HCT116 (cell line): ENCODE data around the gene CDC42BPB. TPM values are rescaled to one million over a fixed set of nuclear protein-coding genes. Genes with fewer than 3 reads are reported as not detected.

Experiments
- ATAC-seq: fragments of 200-7000 bp; cut with Tn5 transposase; 2 replicates; pipeline ENCODE4 v1.9.1; 2020; ENCODE audit warnings: mild to moderate bottlenecking, moderate library complexity
- BruUV-seq: library from RNA; stranded (reverse); fragments of 400-500 nt; replicated peaks from 2 replicates; lab custom pipeline; 2021; lab: Mats Ljungman, UMichigan
- CTCF ChIA-PET: fragments of 300-600 bp; sonication (Branson Sonifier 250); formaldehyde crosslinking; loops from one replicate; lab custom pipeline; 2021; ENCODE audit warnings: antibody characterized with exemption; lab: Charles Lee
- POLR2A ChIA-PET: fragments of 300-600, 350-600 bp; sonication (Branson Sonifier 250); formaldehyde crosslinking; loops from one replicate; lab custom pipeline; 2021; ENCODE audit warnings: antibody characterized with exemption; lab: Charles Lee
- RAD21 ChIA-PET, 2 experiments: fragments of 300-600 bp; sonication (Branson Sonifier 250); formaldehyde crosslinking; loops; one replicate each; lab custom pipeline; 2023; ENCODE audit warnings: low total read pairs in 2 of 2; ENCODE audit not compliant: uncharacterized antibody in 2 of 2, unreplicated experiment in 2 of 2, low non-redundant PET in 1 of 2; lab: Charles Lee
- DNase-seq: peaks from one replicate; pipeline ENCODE4 v3.0.0-alpha.2; 2010; ENCODE audit warnings: low read depth, low spot score
- H2AFZ ChIP-seq: fragments of 200-600 bp; shearing (Covaris generic), sonication (generic); 2 replicates; pipeline ENCODE4 v1.6.1; 2017; ENCODE audit warnings: low read depth, mixed run types, mixed read lengths, antibody characterized with exemption, low read length; ENCODE audit not compliant: poor library complexity, severe bottlenecking
- H3K27ac ChIP-seq: 2 replicates; pipeline ENCODE4 v1.5.1; 2012; ENCODE audit warnings: low read depth, low read length
- H3K27me3 ChIP-seq: fragments of 200-600 bp; sonication (generic); 2 replicates; pipeline ENCODE4 v1.6.1; 2016; ENCODE audit warnings: mixed run types, low read length, mixed read lengths; ENCODE audit not compliant: insufficient read depth
- H3K36me3 ChIP-seq, 2 experiments: fragments of 200-500 bp in 1 of 2; fragments of 200-600 bp in 1 of 2; sonication (Bioruptor generic) in 1 of 2; sonication (generic) in 1 of 2; 2 replicates each; pipeline versions ENCODE4 v1.5.1 to v1.6.1; 2014 to 2016; ENCODE audit warnings: low read length in 2 of 2, inconsistent platforms in 1 of 2, mixed read lengths in 1 of 2, mixed run types in 1 of 2; ENCODE audit not compliant: insufficient read depth in 2 of 2, control insufficient read depth in 1 of 2
- H3K4me1 ChIP-seq, 2 experiments: fragments of 200-600 bp in 1 of 2; sonication (generic) in 1 of 2; 2 replicates each; pipeline versions ENCODE4 v1.5.1 to v1.6.1; 2012 to 2017; ENCODE audit warnings: low read length in 2 of 2, inconsistent platforms in 1 of 2, mild to moderate bottlenecking in 1 of 2, mixed read lengths in 1 of 2, mixed run types in 1 of 2, moderate library complexity in 1 of 2; ENCODE audit not compliant: insufficient read depth in 2 of 2, control insufficient read depth in 1 of 2
- H3K4me2 ChIP-seq: fragments of 200-600 bp; sonication (generic); 2 replicates; pipeline ENCODE4 v1.6.1; 2017; ENCODE audit warnings: mixed run types, low read length, mixed read lengths
- H3K4me3 ChIP-seq, 2 experiments: fragments of 200-600 bp in 1 of 2; sonication (generic) in 1 of 2; replicated peaks in 1 of 2; 2 replicates each; pipeline ENCODE4 v1.5.1; 2011 to 2016; ENCODE audit warnings: low read length in 2 of 2, control low read depth in 1 of 2, low read depth in 1 of 2, mild to moderate bottlenecking in 1 of 2, mixed read lengths in 1 of 2, mixed run types in 1 of 2
- H3K79me2 ChIP-seq: fragments of 200-600 bp; sonication (generic); 2 replicates; pipeline ENCODE4 v1.6.1; 2017; ENCODE audit warnings: mild to moderate bottlenecking, mixed run types, low read length, moderate library complexity, mixed read lengths; ENCODE audit not compliant: insufficient read depth
- H3K9ac ChIP-seq: fragments of 200-600 bp; sonication (generic); 2 replicates; pipeline ENCODE4 v1.6.1; 2016; ENCODE audit warnings: low read length, mixed read lengths
- H3K9me2 ChIP-seq: fragments of 200-600 bp; sonication (generic), shearing (Covaris generic); 2 replicates; pipeline ENCODE4 v1.6.1; 2017; ENCODE audit warnings: mixed run types, mild to moderate bottlenecking, moderate library complexity; ENCODE audit not compliant: insufficient read depth
- H3K9me3 ChIP-seq, 2 experiments: fragments of 200-500 bp in 1 of 2; fragments of 200-600 bp in 1 of 2; sonication (Bioruptor generic) in 1 of 2; sonication (generic) in 1 of 2; 2 replicates each; pipeline ENCODE4 v1.6.1; 2014 to 2017; ENCODE audit warnings: low read length in 2 of 2, mixed read lengths in 2 of 2, inconsistent platforms in 1 of 2, low read depth in 1 of 2, mild to moderate bottlenecking in 1 of 2, mixed run types in 1 of 2, moderate library complexity in 1 of 2; ENCODE audit not compliant: control insufficient read depth in 1 of 2, insufficient read depth in 1 of 2
- H4K20me1 ChIP-seq: fragments of 200-600 bp; sonication (generic), shearing (Covaris generic); 2 replicates; pipeline ENCODE4 v1.6.1; 2017; ENCODE audit warnings: mixed run types, mild to moderate bottlenecking, moderate library complexity; ENCODE audit not compliant: insufficient read depth
- CEBPB ChIP-seq: IDR thresholded peaks from 2 replicates; pipeline ENCODE4 v1.6.1; 2012; ENCODE audit warnings: low read depth
- EGR1 ChIP-seq: IDR thresholded peaks from 2 replicates; pipeline ENCODE4 v1.6.1; 2012; ENCODE audit warnings: low read depth
- ELF1 ChIP-seq: IDR thresholded peaks from 2 replicates; pipeline ENCODE4 v1.6.1; 2012; ENCODE audit warnings: low read depth, borderline replicate concordance
- EZH2phosphoT487 ChIP-seq: fragments of 200-600 bp; IDR thresholded peaks from 2 replicates; pipeline ENCODE4 v1.6.1; 2018; ENCODE audit warnings: antibody characterized with exemption, borderline replicate concordance
- JUND ChIP-seq: IDR thresholded peaks from 2 replicates; pipeline ENCODE4 v1.6.1; 2012
- POLR2A ChIP-seq: IDR thresholded peaks from 2 replicates; pipeline ENCODE4 v1.7.0; 2011; ENCODE audit warnings: borderline replicate concordance; ENCODE audit not compliant: insufficient read depth, insufficient read length; ENCODE audit errors: extremely low read depth
- SIN3A ChIP-seq: IDR thresholded peaks from 2 replicates; pipeline ENCODE4 v1.6.1; 2012; ENCODE audit warnings: low read depth
- SP1 ChIP-seq: IDR thresholded peaks from 2 replicates; pipeline ENCODE4 v1.6.1; 2012; ENCODE audit warnings: low read depth
- SRF ChIP-seq: IDR thresholded peaks from 2 replicates; pipeline ENCODE4 v1.6.1; 2012; ENCODE audit warnings: low read depth
- TCF7L2 ChIP-seq: IDR thresholded peaks from 2 replicates; pipeline ENCODE4 v1.7.0; 2011; ENCODE audit warnings: borderline replicate concordance, inconsistent platforms; ENCODE audit not compliant: insufficient read depth, insufficient read length; ENCODE audit errors: extremely low read depth
- ZFX ChIP-seq: fragments of 450-650 bp; IDR thresholded peaks from 2 replicates; pipeline ENCODE4 v1.6.1; 2017
- ZNF274 ChIP-seq: fragments of 200-500 bp; sonication (Bioruptor generic); IDR thresholded peaks from 2 replicates; pipeline ENCODE4 v1.6.1; 2014; ENCODE audit warnings: mild to moderate bottlenecking, low read depth, low read length, inconsistent platforms
- intact Hi-C: fragments of 100-400 bp; cut with micrococcal nuclease; formaldehyde crosslinking; loops from 2 replicates; pipeline ENCODE4 v1.10.0; 2022
- total RNA-seq: library from RNA; stranded (reverse); gene quantifications from one replicate; pipeline ENCODE4 v1.2.1, GENCODE V29; 2021; ENCODE audit not compliant: unreplicated experiment
- TF ChIP-seq, protein P1 (sequence below): IDR thresholded peaks from 2 replicates; pipeline ENCODE4 v1.6.1; 2012; ENCODE audit warnings: low read depth
- TF ChIP-seq, protein P2 (sequence below), 3 experiments: fragments of 200-600 bp in 1 of 3; sonication (generic) in 1 of 3; IDR thresholded peaks in 2 of 3; conservative IDR thresholded peaks in 1 of 3; 2 replicates each; pipeline ENCODE4 v1.5.1; 2012 to 2017; ENCODE audit warnings: low read depth in 2 of 3, low read length in 2 of 3, antibody characterized with exemption in 1 of 3, borderline replicate concordance in 1 of 3, control low read depth in 1 of 3, mild to moderate bottlenecking in 1 of 3, mixed read lengths in 1 of 3, mixed run types in 1 of 3, moderate library complexity in 1 of 3; ENCODE audit not compliant: insufficient read depth in 1 of 3
- TF ChIP-seq, protein P3 (sequence below): IDR thresholded peaks from 2 replicates; pipeline ENCODE4 v1.6.1; 2011; ENCODE audit warnings: mild to moderate bottlenecking, low read length, moderate library complexity; ENCODE audit not compliant: insufficient replicate concordance; ENCODE audit errors: extremely low read depth

The CDC42BPB gene
- total RNA-seq, 1 experiment from 2014 or later = 85.6 TPM

DNA sequence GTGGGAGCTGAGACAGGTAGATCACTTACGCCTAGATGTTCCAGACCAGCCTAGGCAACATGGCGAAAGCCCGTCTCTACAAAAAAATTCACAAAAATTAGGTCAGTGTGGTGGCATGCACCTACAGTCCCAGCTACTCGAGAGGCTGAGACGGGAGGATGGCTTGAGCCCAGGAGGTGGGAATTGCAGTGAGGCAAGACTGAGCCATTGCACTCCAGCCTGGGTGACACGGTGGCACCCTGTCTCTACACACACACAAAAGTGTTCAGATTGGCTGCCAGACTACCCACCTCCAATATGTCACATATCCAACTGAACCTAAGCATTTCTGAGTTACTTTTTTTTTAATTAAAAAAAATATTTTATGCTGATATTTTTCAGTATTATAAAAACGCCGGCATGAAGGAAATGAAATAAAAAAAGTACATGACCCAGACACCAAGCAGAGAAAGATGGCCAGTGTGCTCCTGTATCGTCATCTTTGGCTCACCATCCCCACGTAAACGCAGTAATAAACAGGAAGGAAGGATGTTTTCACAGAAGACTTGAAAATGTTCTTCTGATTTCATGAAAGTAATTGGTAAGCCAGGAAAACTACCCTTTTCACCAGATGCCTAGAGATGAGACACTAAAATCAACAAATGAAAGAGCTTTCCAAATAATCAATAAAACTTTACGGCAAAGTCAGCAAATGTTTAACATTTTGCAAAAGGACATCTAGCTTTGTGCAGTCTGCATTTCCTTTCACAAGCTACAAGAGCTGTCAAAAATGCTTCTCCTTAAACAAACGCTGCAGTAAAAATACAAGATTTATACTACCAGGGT is 26.4 kb downstream of the CDC42BPB start:
- H3K27ac ChIP-seq = no peak overlapping the region
- no peak for ATAC-seq

More for the DNA sequence above, 26.4 kb downstream of the CDC42BPB start:
- Histone ChIP-seq H3K79me2 (peaks cover 85% of the 10 kb centered on the region), H3K9ac (no peak overlapping the region), H3K9me3 (no peaks in the 10 kb centered on the region), H3K4me2 (no peak overlapping the region), H3K27me3 (no peaks in the 10 kb centered on the region), H4K20me1 (peaks cover 10% of the 10 kb centered on the region; the same call in 1 of the 2 replicates), H3K4me1 (no peaks in the 10 kb centered on the region; a peak in 1 of 4 replicates), H3K36me3 (no peaks in the 10 kb centered on the region), H3K4me3 (no peak overlapping the region), H2AFZ (no peak overlapping the region), H3K9me2 (no peaks in the 10 kb centered on the region)
- ChIA-PET CTCF (interaction anchor here (1.1 kb wide), 1 partner anchor 8 kb away, joined by 4 read pairs; no protein-coding TSS in a partner anchor), POLR2A (no interaction called here), RAD21 (no interaction called here)
- TF ChIP-seq EZH2phosphoT487 (no peak), EGR1 (no peak), POLR2A (no peak), ZNF274 (no peak), ZFX (no peak), TCF7L2 (no peak), SP1 (no peak), JUND (no peak), SRF (no peak), SIN3A (no peak), CEBPB (no peak), ELF1 (no peak)
- TF ChIP-seq, protein P1, sequence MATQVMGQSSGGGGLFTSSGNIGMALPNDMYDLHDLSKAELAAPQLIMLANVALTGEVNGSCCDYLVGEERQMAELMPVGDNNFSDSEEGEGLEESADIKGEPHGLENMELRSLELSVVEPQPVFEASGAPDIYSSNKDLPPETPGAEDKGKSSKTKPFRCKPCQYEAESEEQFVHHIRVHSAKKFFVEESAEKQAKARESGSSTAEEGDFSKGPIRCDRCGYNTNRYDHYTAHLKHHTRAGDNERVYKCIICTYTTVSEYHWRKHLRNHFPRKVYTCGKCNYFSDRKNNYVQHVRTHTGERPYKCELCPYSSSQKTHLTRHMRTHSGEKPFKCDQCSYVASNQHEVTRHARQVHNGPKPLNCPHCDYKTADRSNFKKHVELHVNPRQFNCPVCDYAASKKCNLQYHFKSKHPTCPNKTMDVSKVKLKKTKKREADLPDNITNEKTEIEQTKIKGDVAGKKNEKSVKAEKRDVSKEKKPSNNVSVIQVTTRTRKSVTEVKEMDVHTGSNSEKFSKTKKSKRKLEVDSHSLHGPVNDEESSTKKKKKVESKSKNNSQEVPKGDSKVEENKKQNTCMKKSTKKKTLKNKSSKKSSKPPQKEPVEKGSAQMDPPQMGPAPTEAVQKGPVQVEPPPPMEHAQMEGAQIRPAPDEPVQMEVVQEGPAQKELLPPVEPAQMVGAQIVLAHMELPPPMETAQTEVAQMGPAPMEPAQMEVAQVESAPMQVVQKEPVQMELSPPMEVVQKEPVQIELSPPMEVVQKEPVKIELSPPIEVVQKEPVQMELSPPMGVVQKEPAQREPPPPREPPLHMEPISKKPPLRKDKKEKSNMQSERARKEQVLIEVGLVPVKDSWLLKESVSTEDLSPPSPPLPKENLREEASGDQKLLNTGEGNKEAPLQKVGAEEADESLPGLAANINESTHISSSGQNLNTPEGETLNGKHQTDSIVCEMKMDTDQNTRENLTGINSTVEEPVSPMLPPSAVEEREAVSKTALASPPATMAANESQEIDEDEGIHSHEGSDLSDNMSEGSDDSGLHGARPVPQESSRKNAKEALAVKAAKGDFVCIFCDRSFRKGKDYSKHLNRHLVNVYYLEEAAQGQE = no peak
- TF ChIP-seq, protein P2, sequence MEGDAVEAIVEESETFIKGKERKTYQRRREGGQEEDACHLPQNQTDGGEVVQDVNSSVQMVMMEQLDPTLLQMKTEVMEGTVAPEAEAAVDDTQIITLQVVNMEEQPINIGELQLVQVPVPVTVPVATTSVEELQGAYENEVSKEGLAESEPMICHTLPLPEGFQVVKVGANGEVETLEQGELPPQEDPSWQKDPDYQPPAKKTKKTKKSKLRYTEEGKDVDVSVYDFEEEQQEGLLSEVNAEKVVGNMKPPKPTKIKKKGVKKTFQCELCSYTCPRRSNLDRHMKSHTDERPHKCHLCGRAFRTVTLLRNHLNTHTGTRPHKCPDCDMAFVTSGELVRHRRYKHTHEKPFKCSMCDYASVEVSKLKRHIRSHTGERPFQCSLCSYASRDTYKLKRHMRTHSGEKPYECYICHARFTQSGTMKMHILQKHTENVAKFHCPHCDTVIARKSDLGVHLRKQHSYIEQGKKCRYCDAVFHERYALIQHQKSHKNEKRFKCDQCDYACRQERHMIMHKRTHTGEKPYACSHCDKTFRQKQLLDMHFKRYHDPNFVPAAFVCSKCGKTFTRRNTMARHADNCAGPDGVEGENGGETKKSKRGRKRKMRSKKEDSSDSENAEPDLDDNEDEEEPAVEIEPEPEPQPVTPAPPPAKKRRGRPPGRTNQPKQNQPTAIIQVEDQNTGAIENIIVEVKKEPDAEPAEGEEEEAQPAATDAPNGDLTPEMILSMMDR (IDR thresholded peaks at IDR 0.05 in 2 of 3, conservative IDR thresholded peaks at IDR 0.05 in 1 of 3; ENCODE audit: borderline replicate concordance in 1 of 3, insufficient read depth in 1 of 3, low read depth in 2 of 3, low read length in 2 of 3) = no peak
- TF ChIP-seq, protein P3, sequence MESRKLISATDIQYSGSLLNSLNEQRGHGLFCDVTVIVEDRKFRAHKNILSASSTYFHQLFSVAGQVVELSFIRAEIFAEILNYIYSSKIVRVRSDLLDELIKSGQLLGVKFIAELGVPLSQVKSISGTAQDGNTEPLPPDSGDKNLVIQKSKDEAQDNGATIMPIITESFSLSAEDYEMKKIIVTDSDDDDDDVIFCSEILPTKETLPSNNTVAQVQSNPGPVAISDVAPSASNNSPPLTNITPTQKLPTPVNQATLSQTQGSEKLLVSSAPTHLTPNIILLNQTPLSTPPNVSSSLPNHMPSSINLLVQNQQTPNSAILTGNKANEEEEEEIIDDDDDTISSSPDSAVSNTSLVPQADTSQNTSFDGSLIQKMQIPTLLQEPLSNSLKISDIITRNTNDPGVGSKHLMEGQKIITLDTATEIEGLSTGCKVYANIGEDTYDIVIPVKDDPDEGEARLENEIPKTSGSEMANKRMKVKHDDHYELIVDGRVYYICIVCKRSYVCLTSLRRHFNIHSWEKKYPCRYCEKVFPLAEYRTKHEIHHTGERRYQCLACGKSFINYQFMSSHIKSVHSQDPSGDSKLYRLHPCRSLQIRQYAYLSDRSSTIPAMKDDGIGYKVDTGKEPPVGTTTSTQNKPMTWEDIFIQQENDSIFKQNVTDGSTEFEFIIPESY = no peak
- DNase-seq = no peak
- BruUV-seq = no TSS peak
- intact Hi-C loops = no loop called here
